ENCODE results near the gene EMC9.

Gene EMC9

GRCh38 chr14:24156840-24157239, 15.4 kb upstream of the EMC9 start:
- no peaks in the 10 kb centered on the region for H3K9me3 ChIP-seq (replicated peaks; ENCODE audit: insufficient read depth, low read length)
- no peak overlapping the region for H3K27ac ChIP-seq (ENCODE audit: low read length)
- H3K4me3 ChIP-seq (ENCODE audit: low read length), result no peak overlapping the region
- DNase-seq, result no peak
- no peaks in the 10 kb centered on the region for H4K20me1 ChIP-seq (ENCODE audit: insufficient read depth, low read length)
- no peaks in the 10 kb centered on the region for H3F3A ChIP-seq (ENCODE audit: insufficient read depth, low read length)
- no peak overlapping the region for H3K4me2 ChIP-seq (ENCODE audit: low read depth, low read length)
- H3K27me3 ChIP-seq (replicated peaks; ENCODE audit: insufficient read depth, low read length), result no peaks in the 10 kb centered on the region
- no peaks in the 10 kb centered on the region for H3K4me1 ChIP-seq (ENCODE audit: low read length)
- H3K36me3 ChIP-seq (replicated peaks; ENCODE audit: insufficient read depth, low read length), result no peaks in the 10 kb centered on the region
- TF ChIP-seq EZH2phosphoT487 (IDR thresholded peaks at IDR 0.05; ENCODE audit: low read length) (no peak), CTCF (IDR thresholded peaks at IDR 0.05; ENCODE audit: low read length) (no peak)
- no peak overlapping the region for H3K9ac ChIP-seq (ENCODE audit: low read length)
- no peak overlapping the region for H2AFZ ChIP-seq (ENCODE audit: low read length)
- no peaks in the 10 kb centered on the region for H3K9me2 ChIP-seq (replicated peaks; ENCODE audit: insufficient read depth, low read length)
- H3K79me2 ChIP-seq (ENCODE audit: low read length), result peaks cover 7% of the 10 kb centered on the region

DNA sequence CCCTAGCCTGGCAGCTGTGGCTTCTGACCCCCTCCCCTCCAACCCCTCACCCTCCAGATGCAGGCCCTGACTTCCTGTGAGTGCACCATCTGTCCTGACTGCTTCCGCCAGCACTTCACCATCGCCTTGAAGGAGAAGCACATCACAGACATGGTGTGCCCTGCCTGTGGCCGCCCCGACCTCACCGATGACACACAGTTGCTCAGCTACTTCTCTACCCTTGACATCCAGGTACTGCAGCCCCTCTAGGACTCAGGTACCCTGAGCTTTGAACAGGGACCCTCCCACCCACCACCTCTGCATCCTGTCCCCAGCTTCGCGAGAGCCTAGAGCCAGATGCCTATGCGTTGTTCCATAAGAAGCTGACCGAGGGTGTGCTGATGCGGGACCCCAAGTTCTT, 13.7 kb upstream of the EMC9 start:
- Histone ChIP-seq H3K9me3 (replicated peaks; ENCODE audit: insufficient read depth, low read length) (no peaks in the 10 kb centered on the region), H3K36me3 (replicated peaks; ENCODE audit: insufficient read depth, low read length) (no peaks in the 10 kb centered on the region), H4K20me1 (ENCODE audit: insufficient read depth, low read length) (no peaks in the 10 kb centered on the region), H3K9ac (ENCODE audit: low read length) (no peak overlapping the region), H3K4me2 (ENCODE audit: low read depth, low read length) (no peak overlapping the region), H2AFZ (ENCODE audit: low read length) (no peak overlapping the region), H3K27ac (ENCODE audit: low read length) (no peak overlapping the region), H3K4me3 (ENCODE audit: low read length) (no peak overlapping the region), H3K27me3 (replicated peaks; ENCODE audit: insufficient read depth, low read length) (no peaks in the 10 kb centered on the region), H3K79me2 (ENCODE audit: low read length) (no peaks in the 10 kb centered on the region), H3F3A (ENCODE audit: insufficient read depth, low read length) (no peaks in the 10 kb centered on the region), H3K9me2 (replicated peaks; ENCODE audit: insufficient read depth, low read length) (no peaks in the 10 kb centered on the region), H3K4me1 (ENCODE audit: low read length) (no peaks in the 10 kb centered on the region)
- TF ChIP-seq CTCF (IDR thresholded peaks at IDR 0.05; ENCODE audit: low read length) (no peak), EZH2 (optimal IDR thresholded peaks at IDR 0.05; ENCODE audit: low read depth, low read length) (no peak), EZH2phosphoT487 (IDR thresholded peaks at IDR 0.05; ENCODE audit: low read length) (no peak)
- no peak for DNase-seq

DNA sequence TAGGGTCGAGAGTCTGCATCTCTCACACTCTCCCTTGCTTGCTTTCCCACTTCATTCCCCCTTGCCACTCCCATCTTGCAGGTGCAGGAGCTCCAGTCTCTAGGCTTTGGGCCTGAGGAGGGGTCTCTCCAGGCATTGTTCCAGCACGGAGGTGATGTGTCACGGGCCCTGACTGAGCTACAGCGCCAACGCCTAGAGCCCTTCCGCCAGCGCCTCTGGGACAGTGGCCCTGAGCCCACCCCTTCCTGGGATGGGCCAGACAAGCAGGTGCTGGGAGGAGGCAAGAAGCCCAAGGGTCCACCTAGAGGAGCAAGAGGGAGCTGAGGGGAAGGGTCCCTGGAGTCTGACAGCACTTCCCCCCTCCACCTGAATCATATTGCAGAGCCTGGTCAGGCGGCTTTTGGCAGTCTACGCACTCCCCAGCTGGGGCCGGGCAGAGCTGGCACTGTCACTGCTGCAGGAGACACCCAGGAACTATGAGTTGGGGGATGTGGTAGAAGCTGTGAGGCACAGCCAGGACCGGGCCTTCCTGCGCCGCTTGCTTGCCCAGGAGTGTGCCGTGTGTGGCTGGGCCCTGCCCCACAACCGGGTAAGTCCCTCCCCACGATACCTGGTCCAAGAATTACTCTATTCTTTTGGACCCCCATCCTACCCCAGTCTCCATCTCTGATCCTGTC, 10.2 kb upstream of the EMC9 start:
- Histone ChIP-seq H3K4me2 (ENCODE audit: low read depth, low read length) (no peak overlapping the region), H3K27ac (ENCODE audit: low read length) (no peak overlapping the region), H3K79me2 (ENCODE audit: low read length) (peaks cover 20% of the 10 kb centered on the region), H3K9ac (ENCODE audit: low read length) (no peak overlapping the region), H3K4me1 (ENCODE audit: low read length) (peaks cover 7% of the 10 kb centered on the region), H3K27me3 (replicated peaks; ENCODE audit: insufficient read depth, low read length) (no peaks in the 10 kb centered on the region), H2AFZ (ENCODE audit: low read length) (no peak overlapping the region), H3K4me3 (ENCODE audit: low read length) (no peak overlapping the region), H3K9me2 (replicated peaks; ENCODE audit: insufficient read depth, low read length) (no peaks in the 10 kb centered on the region), H3F3A (ENCODE audit: insufficient read depth, low read length) (peaks cover 5% of the 10 kb centered on the region; the same call in 1 of the 2 replicates), H3K9me3 (replicated peaks; ENCODE audit: insufficient read depth, low read length) (no peaks in the 10 kb centered on the region), H4K20me1 (ENCODE audit: insufficient read depth, low read length) (no peaks in the 10 kb centered on the region), H3K36me3 (replicated peaks; ENCODE audit: insufficient read depth, low read length) (no peaks in the 10 kb centered on the region)
- no peak for TF ChIP-seq CTCF (IDR thresholded peaks at IDR 0.05; ENCODE audit: low read length)
- TF ChIP-seq EZH2phosphoT487 (IDR thresholded peaks at IDR 0.05; ENCODE audit: low read length), result no peak
- TF ChIP-seq EZH2 (optimal IDR thresholded peaks at IDR 0.05; ENCODE audit: low read depth, low read length), result no peak
- DNase-seq, result no peak
